ENCODE data around the gene NDFIP1. TPM values are rescaled to one million over a fixed set of nuclear protein-coding genes. Genes with fewer than 3 reads are reported as not detected.

Gene NDFIP1
- total and polyA plus RNA-seq, 2 donors (not counting 1 experiment from before 2014, with no cell fraction given) = 55.8 to 67.4 TPM

GRCh38 chr5:142171270-142171669, 62.7 kb downstream of the NDFIP1 start:
- Histone ChIP-seq H3K4me2 (ENCODE audit: extremely low read depth, insufficient read depth, low read length) (no peak overlapping the region), H3K27ac (ENCODE audit: insufficient read depth, low read length) (no peak overlapping the region), H3K27me3 (ENCODE audit: control insufficient read depth, insufficient read depth, low read length) (no peaks in the 10 kb centered on the region), H4K20me1 (ENCODE audit: control insufficient read depth, extremely low read depth, insufficient read depth, low read length) (no peaks in the 10 kb centered on the region), H3K36me3 (ENCODE audit: control insufficient read depth, insufficient read depth, low read length) (no peaks in the 10 kb centered on the region), H3K79me2 (ENCODE audit: control insufficient read depth, insufficient read depth, low read length) (no peaks in the 10 kb centered on the region), H3K9ac (ENCODE audit: insufficient read depth, low read length) (no peak overlapping the region), H3K9me3 (ENCODE audit: control insufficient read depth, insufficient read depth, low read depth, low read length) (no peaks in the 10 kb centered on the region), H3K4me3 (replicated peaks in 1 of 4; ENCODE audit: control extremely low read depth in 1 of 4, insufficient read depth in 1 of 4, low read depth in 3 of 4, low read length in 4 of 4) (no peak overlapping the region), H2AFZ (ENCODE audit: low read length) (no peak overlapping the region), H3K4me1 (ENCODE audit: control insufficient read depth, extremely low read depth, insufficient read depth, low read length) (no peaks in the 10 kb centered on the region)
- DNase-seq (ENCODE audit: low read depth in 2 of 2) = no peak
- TF ChIP-seq, protein P1, sequence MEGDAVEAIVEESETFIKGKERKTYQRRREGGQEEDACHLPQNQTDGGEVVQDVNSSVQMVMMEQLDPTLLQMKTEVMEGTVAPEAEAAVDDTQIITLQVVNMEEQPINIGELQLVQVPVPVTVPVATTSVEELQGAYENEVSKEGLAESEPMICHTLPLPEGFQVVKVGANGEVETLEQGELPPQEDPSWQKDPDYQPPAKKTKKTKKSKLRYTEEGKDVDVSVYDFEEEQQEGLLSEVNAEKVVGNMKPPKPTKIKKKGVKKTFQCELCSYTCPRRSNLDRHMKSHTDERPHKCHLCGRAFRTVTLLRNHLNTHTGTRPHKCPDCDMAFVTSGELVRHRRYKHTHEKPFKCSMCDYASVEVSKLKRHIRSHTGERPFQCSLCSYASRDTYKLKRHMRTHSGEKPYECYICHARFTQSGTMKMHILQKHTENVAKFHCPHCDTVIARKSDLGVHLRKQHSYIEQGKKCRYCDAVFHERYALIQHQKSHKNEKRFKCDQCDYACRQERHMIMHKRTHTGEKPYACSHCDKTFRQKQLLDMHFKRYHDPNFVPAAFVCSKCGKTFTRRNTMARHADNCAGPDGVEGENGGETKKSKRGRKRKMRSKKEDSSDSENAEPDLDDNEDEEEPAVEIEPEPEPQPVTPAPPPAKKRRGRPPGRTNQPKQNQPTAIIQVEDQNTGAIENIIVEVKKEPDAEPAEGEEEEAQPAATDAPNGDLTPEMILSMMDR (conservative IDR thresholded peaks at IDR 0.05 in 1 of 2, IDR thresholded peaks at IDR 0.05 in 1 of 2; ENCODE audit: low read depth in 1 of 2, low read length in 2 of 2) = no peak
- TF ChIP-seq EZH2 (IDR thresholded peaks at IDR 0.05; ENCODE audit: low read length, missing control alignments) = no peak

- Histone ChIP-seq H3K4me2 (ENCODE audit: extremely low read depth, insufficient read depth, low read length) (no peak overlapping the region), H4K20me1 (ENCODE audit: control insufficient read depth, extremely low read depth, insufficient read depth, low read length) (no peaks in the 10 kb centered on the region), H3K27ac (ENCODE audit: insufficient read depth, low read length) (no peak overlapping the region), H3K79me2 (ENCODE audit: control insufficient read depth, insufficient read depth, low read length) (no peaks in the 10 kb centered on the region), H3K27me3 (ENCODE audit: control insufficient read depth, insufficient read depth, low read length) (no peaks in the 10 kb centered on the region), H3K9me3 (ENCODE audit: control insufficient read depth, insufficient read depth, low read depth, low read length) (no peaks in the 10 kb centered on the region), H3K4me1 (ENCODE audit: control insufficient read depth, extremely low read depth, insufficient read depth, low read length) (no peaks in the 10 kb centered on the region), H3K9ac (ENCODE audit: insufficient read depth, low read length) (no peak overlapping the region), H3K36me3 (ENCODE audit: control insufficient read depth, insufficient read depth, low read length) (no peaks in the 10 kb centered on the region), H3K4me3 (replicated peaks in 1 of 4; ENCODE audit: control extremely low read depth in 1 of 4, insufficient read depth in 1 of 4, low read depth in 3 of 4, low read length in 4 of 4) (no peak overlapping the region), H2AFZ (ENCODE audit: low read length) (no peak overlapping the region)
- no peak for DNase-seq (ENCODE audit: low read depth in 2 of 2)
- TF ChIP-seq, protein P1 (conservative IDR thresholded peaks at IDR 0.05 in 1 of 2, IDR thresholded peaks at IDR 0.05 in 1 of 2; ENCODE audit: low read depth in 1 of 2, low read length in 2 of 2) = no peak
- no peak for TF ChIP-seq EZH2 (IDR thresholded peaks at IDR 0.05; ENCODE audit: low read length, missing control alignments)
Observed at GRCh38 chr5:142175039-142175438, 66.5 kb downstream of the NDFIP1 start.

DNA sequence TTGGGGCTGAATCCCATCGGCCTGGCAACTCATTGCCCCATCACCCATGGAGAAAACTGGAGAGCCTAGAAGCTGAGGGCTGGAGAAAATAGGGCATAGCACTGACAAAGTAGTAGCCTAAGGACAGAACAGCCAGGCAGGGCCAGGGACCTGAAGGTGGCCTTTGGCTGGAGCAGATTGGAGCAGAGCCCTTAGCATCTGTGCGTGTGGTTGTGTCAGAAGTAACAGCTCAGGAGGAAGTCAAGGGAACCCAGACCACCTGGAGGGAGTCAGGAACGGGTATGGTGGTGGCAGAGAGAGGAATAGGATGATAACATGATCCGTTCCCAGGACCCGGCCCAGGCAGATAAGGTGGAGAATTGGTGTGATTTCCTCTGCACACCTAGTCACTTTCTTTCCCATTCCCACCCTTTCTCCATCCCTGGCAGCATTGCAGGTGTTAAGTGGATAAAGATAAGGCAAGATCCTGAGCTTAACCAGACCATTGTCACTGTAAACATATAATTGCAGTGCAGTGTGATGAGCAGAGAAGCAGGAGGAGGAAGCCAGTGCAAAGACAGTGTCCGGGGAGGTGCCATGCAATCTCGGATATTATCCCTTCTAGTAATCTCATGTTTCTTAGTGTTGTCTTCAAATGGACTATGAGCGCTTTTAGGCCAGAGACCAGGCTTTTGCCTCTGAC, 67.0 kb downstream of the NDFIP1 start:
- no peaks in the 10 kb centered on the region for H3K4me1 ChIP-seq (ENCODE audit: control insufficient read depth, extremely low read depth, insufficient read depth, low read length)
- no peaks in the 10 kb centered on the region for H4K20me1 ChIP-seq (ENCODE audit: control insufficient read depth, extremely low read depth, insufficient read depth, low read length)
- H3K27ac ChIP-seq (ENCODE audit: insufficient read depth, low read length) = no peak overlapping the region
- H3K27me3 ChIP-seq (ENCODE audit: control insufficient read depth, insufficient read depth, low read length) = no peaks in the 10 kb centered on the region
- no peaks in the 10 kb centered on the region for H3K9me3 ChIP-seq (ENCODE audit: control insufficient read depth, insufficient read depth, low read depth, low read length)
- no peaks in the 10 kb centered on the region for H3K36me3 ChIP-seq (ENCODE audit: control insufficient read depth, insufficient read depth, low read length)
- no peak overlapping the region for H3K4me3 ChIP-seq (replicated peaks in 1 of 4; ENCODE audit: control extremely low read depth in 1 of 4, insufficient read depth in 1 of 4, low read depth in 3 of 4, low read length in 4 of 4)
- TF ChIP-seq, protein P1 (conservative IDR thresholded peaks at IDR 0.05 in 1 of 2, IDR thresholded peaks at IDR 0.05 in 1 of 2; ENCODE audit: low read depth in 1 of 2, low read length in 2 of 2) = no peak
- no peak for TF ChIP-seq EZH2 (IDR thresholded peaks at IDR 0.05; ENCODE audit: low read length, missing control alignments)
- no peak overlapping the region for H3K9ac ChIP-seq (ENCODE audit: insufficient read depth, low read length)
- no peak overlapping the region for H3K4me2 ChIP-seq (ENCODE audit: extremely low read depth, insufficient read depth, low read length)
- no peaks in the 10 kb centered on the region for H3K79me2 ChIP-seq (ENCODE audit: control insufficient read depth, insufficient read depth, low read length)
- no peak for DNase-seq (ENCODE audit: low read depth in 2 of 2)
- no peak overlapping the region for H2AFZ ChIP-seq (ENCODE audit: low read length)
